ENCODE results near the gene LMF1. TPM values are rescaled to one million over a fixed set of nuclear protein-coding genes. Genes with fewer than 3 reads are reported as not detected.

Gene LMF1
- total and polyA plus RNA-seq, 9 of the 15 experiments (the other 6 are each of a cell fraction or from before 2014, with no cell fraction given), result 0.11 to 1.6 (median 0.55) TPM; not detected in 1

GRCh38 chr16:808085-808386 lies 162.7 kb downstream of the LMF1 start (continued):
- TF ChIP-seq SMARCA5 (IDR thresholded peaks at IDR 0.05) (no peak), KLF13 (tag; IDR thresholded peaks at IDR 0.05; ENCODE audit: borderline replicate concordance, low read depth) (no peak), NFIC (IDR thresholded peaks at IDR 0.05) (no peak), DLX4 (CRISPR knock-in tag; IDR thresholded peaks at IDR 0.05) (no peak), CGGBP1 (CRISPR knock-in tag; IDR thresholded peaks at IDR 0.05) (no peak), KAT7 (CRISPR knock-in tag; IDR thresholded peaks at IDR 0.05; ENCODE audit: borderline replicate concordance) (peak; percentile 1; the same call in 1 of the 2 replicates), FOSL1 (tag; conservative IDR thresholded peaks at IDR 0.05) (no peak), MTA2 (IDR thresholded peaks at IDR 0.05; ENCODE audit: low read depth) (no peak), BDP1 (IDR thresholded peaks at IDR 0.05; ENCODE audit: insufficient read depth, insufficient read length) (no peak), NR2C2 (CRISPR knock-in tag; IDR thresholded peaks at IDR 0.05) (no peak), NR2C2 (tag; IDR thresholded peaks at IDR 0.05) (no peak), NFATC3 (IDR thresholded peaks at IDR 0.05) (no peak), ZBTB7A (IDR thresholded peaks at IDR 0.05; ENCODE audit: borderline replicate concordance, control insufficient read depth, low read depth, low read length) (no peak; the same call in 1 of the 2 replicates), ZNF740 (CRISPR knock-in tag; IDR thresholded peaks at IDR 0.05) (no peak), ZNF740 (tag; IDR thresholded peaks at IDR 0.05) (no peak), HMGN3 (IDR thresholded peaks at IDR 0.05; ENCODE audit: borderline replicate concordance, extremely low read depth, insufficient read length, low read depth, low read length) (no peak), MEF2D (tag; conservative IDR thresholded peaks at IDR 0.05; ENCODE audit: low read depth) (no peak), PHF8 (IDR thresholded peaks at IDR 0.05; ENCODE audit: borderline replicate concordance, low read length) (peak; percentile 70; the same call in 1 of the 2 replicates), ZNF121 (CRISPR knock-in tag; conservative IDR thresholded peaks at IDR 0.05) (no peak), CHD1 (IDR thresholded peaks at IDR 0.05; ENCODE audit: low read length) (no peak), TCFL5 (CRISPR knock-in tag; conservative IDR thresholded peaks at IDR 0.05) (no peak), ZNF41 (CRISPR knock-in tag; conservative IDR thresholded peaks at IDR 0.05) (no peak), L3MBTL2 (IDR thresholded peaks at IDR 0.05) (peak; percentile 40; the same call in 1 of the 2 replicates), ZSCAN29 (IDR thresholded peaks at IDR 0.05) (no peak), FOXA3 (CRISPR knock-in tag; conservative IDR thresholded peaks at IDR 0.05 in 1 of 2, IDR thresholded peaks at IDR 0.05 in 1 of 2) (no peak), ETV6 (IDR thresholded peaks at IDR 0.05; ENCODE audit: borderline replicate concordance in 1 of 2, low read depth in 2 of 2, low read length in 1 of 2) (no peak), ETV6 (CRISPR knock-in tag; IDR thresholded peaks at IDR 0.05; ENCODE audit: borderline replicate concordance) (no peak), STAT6 (CRISPR knock-in tag; IDR thresholded peaks at IDR 0.05) (no peak)

All from K562 (cell line).